Measurements from ENCODE around the gene NACC2.

Gene NACC2

GRCh38 chr9:136046554-136046920 is 48.6 kb downstream of the NACC2 start:
- Histone ChIP-seq H3K27ac (replicated peaks; ENCODE audit: low read length) (no peak overlapping the region), H2BK12ac (ENCODE audit: low read length) (no peak overlapping the region), H4K91ac (ENCODE audit: low read depth, low read length, poor library complexity) (no peak overlapping the region), H4K8ac (ENCODE audit: low read depth, low read length) (no peak overlapping the region), H3K4me1 (ENCODE audit: control insufficient read depth in 2 of 2, insufficient read depth in 1 of 2, low read depth in 1 of 2, low read length in 2 of 2) (peaks cover 5 to 8% of the 10 kb centered on the region in 2 donors), H2BK15ac (ENCODE audit: low read length) (no peak overlapping the region), H3K4me3 (ENCODE audit: low read length in 2 of 2) (no peak overlapping the region), H3K14ac (ENCODE audit: low read length) (no peak overlapping the region), H3K9ac (ENCODE audit: low read depth, low read length, poor library complexity) (no peak overlapping the region), H3K9me3 (replicated peaks in 1 of 2; ENCODE audit: control insufficient read depth in 2 of 2, insufficient read depth in 1 of 2, low read depth in 1 of 2, low read length in 2 of 2) (no peaks in the 10 kb centered on the region), H3K27me3 (ENCODE audit: control insufficient read depth in 3 of 3, insufficient read depth in 3 of 3, low read depth in 1 of 3, low read length in 3 of 3) (no peaks in the 10 kb centered on the region), H2BK5ac (ENCODE audit: low read length) (peak overlapping the region; percentile 39), H2AK5ac (ENCODE audit: low read depth, low read length) (no peak overlapping the region), H2AFZ (ENCODE audit: low read length) (no peak overlapping the region), H3K18ac (ENCODE audit: low read length) (no peak overlapping the region), H3K4me2 (ENCODE audit: insufficient read depth, low read length, poor library complexity, severe bottlenecking) (no peak overlapping the region), H3K23ac (ENCODE audit: low read depth, low read length, poor library complexity) (no peak overlapping the region), H3K36me3 (replicated peaks in 1 of 2; ENCODE audit: control insufficient read depth in 2 of 2, insufficient read depth in 2 of 2, low read length in 2 of 2) (peaks cover 4 to 8% of the 10 kb centered on the region in 2 donors), H2BK120ac (ENCODE audit: low read depth, low read length) (no peak overlapping the region), H3K79me1 (ENCODE audit: low read depth, low read length) (peaks cover 4% of the 10 kb centered on the region), H3K4ac (ENCODE audit: low read length) (no peak overlapping the region)
- WGBS, 2 donors (ENCODE audit: extremely low coverage in 2 of 2, insufficient read length in 2 of 2, insufficient replicate concordance in 1 of 2), result no CpG with 5 or more reads among the region's 18 CpGs
- no peak for DNase-seq (ENCODE audit: low spot score)

DNA sequence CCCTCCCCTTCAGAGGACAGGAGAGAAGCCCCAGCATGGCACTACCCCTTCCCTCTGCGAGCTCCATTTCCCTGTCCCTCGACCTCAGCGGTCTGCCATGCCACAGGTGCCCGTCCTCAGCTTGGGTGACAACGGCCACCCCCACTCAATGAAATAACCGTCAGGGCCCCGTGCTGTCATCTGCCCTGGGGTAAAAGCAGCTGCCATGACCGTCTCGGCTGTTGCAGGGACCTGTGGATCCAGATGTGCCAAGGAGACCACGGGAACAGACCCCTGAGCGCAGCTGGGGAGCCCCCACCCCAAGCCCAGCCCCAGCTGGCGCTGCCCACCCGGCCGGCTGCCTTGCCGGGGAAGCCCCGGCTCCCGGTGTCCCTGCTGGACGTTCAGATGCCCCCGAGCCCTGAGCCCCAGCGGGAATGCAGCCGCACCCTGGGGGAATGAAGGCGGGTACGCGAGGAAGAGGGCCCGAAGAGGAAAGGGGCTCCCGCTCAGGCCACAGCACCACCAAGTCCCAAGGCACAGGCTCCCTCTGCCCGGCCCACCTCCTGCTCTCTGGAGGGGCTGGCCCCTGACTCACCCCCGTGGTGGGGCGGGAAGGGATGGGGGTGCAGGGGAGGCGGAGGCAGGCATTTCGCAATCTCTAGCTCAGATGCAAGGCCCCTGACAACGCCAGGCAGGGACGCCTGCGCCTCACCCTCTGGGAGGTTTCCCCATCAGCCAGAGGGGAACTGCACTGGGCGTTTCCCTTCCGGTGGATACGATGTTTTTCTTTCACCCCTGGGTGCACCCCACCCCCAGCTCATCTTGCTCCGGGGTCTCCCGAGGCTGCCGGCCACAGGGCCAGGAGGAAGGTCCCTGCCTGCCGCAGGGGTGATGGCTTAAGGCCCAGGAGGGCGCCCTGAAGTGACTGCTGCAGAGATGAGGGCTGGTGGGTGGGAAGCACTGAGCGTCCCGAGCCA is 49.2 kb downstream of the NACC2 start:
- no peak for DNase-seq (ENCODE audit: low spot score)
- no peak overlapping the region for H4K8ac ChIP-seq (ENCODE audit: low read depth, low read length)

DNA sequence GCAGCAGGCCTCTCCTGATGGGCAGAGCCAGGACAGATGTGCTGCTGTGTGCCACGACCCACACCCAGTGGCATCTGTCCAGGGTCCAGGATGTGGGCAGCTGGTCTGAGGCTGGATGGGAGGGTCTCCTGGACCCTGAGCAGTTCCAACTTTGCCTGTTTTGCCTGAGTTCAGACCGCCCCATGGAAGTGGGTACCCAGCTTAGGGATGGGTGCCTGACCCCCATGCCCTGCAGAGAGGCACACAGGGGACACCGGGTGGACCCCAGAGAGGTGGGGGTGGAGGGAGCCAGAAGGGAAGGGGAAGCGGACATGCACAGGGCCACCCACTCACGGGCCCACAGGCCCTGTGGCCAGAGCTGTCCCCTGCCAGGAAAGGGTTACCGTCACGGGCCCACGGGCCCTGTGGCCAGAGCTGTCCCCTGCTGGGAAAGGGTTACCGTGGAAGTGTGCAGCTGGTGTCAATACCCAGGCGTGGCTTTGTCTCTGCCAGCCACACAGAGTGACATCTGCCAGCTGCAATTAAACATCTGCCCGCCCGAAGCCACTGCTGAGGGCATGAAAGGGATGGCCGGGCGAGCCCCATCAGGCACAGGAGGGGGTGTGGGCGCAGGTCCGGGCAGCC is 50.0 kb downstream of the NACC2 start:
- Histone ChIP-seq H3K79me1 (ENCODE audit: low read depth, low read length) (peaks cover 4% of the 10 kb centered on the region), H4K8ac (ENCODE audit: low read depth, low read length) (no peak overlapping the region), H2BK120ac (ENCODE audit: low read depth, low read length) (no peak overlapping the region), H3K14ac (ENCODE audit: low read length) (peak overlapping the region; percentile 56), H2BK5ac (ENCODE audit: low read length) (no peak overlapping the region), H4K91ac (ENCODE audit: low read depth, low read length, poor library complexity) (no peak overlapping the region), H3K18ac (ENCODE audit: low read length) (peak overlapping the region; percentile 71), H3K9me3 (replicated peaks in 1 of 2; ENCODE audit: control insufficient read depth in 2 of 2, insufficient read depth in 1 of 2, low read depth in 1 of 2, low read length in 2 of 2) (peaks cover 0 to 4% of the 10 kb centered on the region in 2 donors), H2BK15ac (ENCODE audit: low read length) (no peak overlapping the region), H3K9ac (ENCODE audit: low read depth, low read length, poor library complexity) (no peak overlapping the region), H2BK12ac (ENCODE audit: low read length) (no peak overlapping the region), H3K4me2 (ENCODE audit: insufficient read depth, low read length, poor library complexity, severe bottlenecking) (no peak overlapping the region), H3K4me3 (ENCODE audit: low read length in 2 of 2) (no peak overlapping the region), H3K4ac (ENCODE audit: low read length) (no peak overlapping the region), H3K27ac (replicated peaks; ENCODE audit: low read length) (no peak overlapping the region), H2AFZ (ENCODE audit: low read length) (no peak overlapping the region), H3K23ac (ENCODE audit: low read depth, low read length, poor library complexity) (no peak overlapping the region), H2AK5ac (ENCODE audit: low read depth, low read length) (no peak overlapping the region), H3K4me1 (ENCODE audit: control insufficient read depth in 2 of 2, insufficient read depth in 1 of 2, low read depth in 1 of 2, low read length in 2 of 2) (peaks cover 0 to 1% of the 10 kb centered on the region in 2 donors), H3K27me3 (ENCODE audit: control insufficient read depth in 3 of 3, insufficient read depth in 3 of 3, low read depth in 1 of 3, low read length in 3 of 3) (no peaks in the 10 kb centered on the region), H3K36me3 (replicated peaks in 1 of 2; ENCODE audit: control insufficient read depth in 2 of 2, insufficient read depth in 2 of 2, low read length in 2 of 2) (peaks cover 4 to 8% of the 10 kb centered on the region in 2 donors)
- no peak for DNase-seq (ENCODE audit: low spot score)
- WGBS, 2 donors (ENCODE audit: extremely low coverage in 2 of 2, insufficient read length in 2 of 2, insufficient replicate concordance in 1 of 2), result no CpG with 5 or more reads among the region's 16 CpGs

More for the DNA sequence above, 49.2 kb downstream of the NACC2 start:
- Histone ChIP-seq H4K91ac (ENCODE audit: low read depth, low read length, poor library complexity) (no peak overlapping the region), H3K4me2 (ENCODE audit: insufficient read depth, low read length, poor library complexity, severe bottlenecking) (no peak overlapping the region), H2BK12ac (ENCODE audit: low read length) (no peak overlapping the region), H2BK15ac (ENCODE audit: low read length) (no peak overlapping the region), H3K79me1 (ENCODE audit: low read depth, low read length) (peaks cover 4% of the 10 kb centered on the region), H3K4ac (ENCODE audit: low read length) (no peak overlapping the region), H2AK5ac (ENCODE audit: low read depth, low read length) (no peak overlapping the region), H3K36me3 (replicated peaks in 1 of 2; ENCODE audit: control insufficient read depth in 2 of 2, insufficient read depth in 2 of 2, low read length in 2 of 2) (peaks cover 4 to 8% of the 10 kb centered on the region in 2 donors), H3K9ac (ENCODE audit: low read depth, low read length, poor library complexity) (no peak overlapping the region), H3K4me3 (ENCODE audit: low read length in 2 of 2) (no peak overlapping the region), H2BK5ac (ENCODE audit: low read length) (peak overlapping the region; percentile 39), H3K27me3 (ENCODE audit: control insufficient read depth in 3 of 3, insufficient read depth in 3 of 3, low read depth in 1 of 3, low read length in 3 of 3) (no peaks in the 10 kb centered on the region), H2BK120ac (ENCODE audit: low read depth, low read length) (no peak overlapping the region), H3K27ac (replicated peaks; ENCODE audit: low read length) (no peak overlapping the region), H3K4me1 (ENCODE audit: control insufficient read depth in 2 of 2, insufficient read depth in 1 of 2, low read depth in 1 of 2, low read length in 2 of 2) (peaks cover 4 to 5% of the 10 kb centered on the region in 2 donors), H3K9me3 (replicated peaks in 1 of 2; ENCODE audit: control insufficient read depth in 2 of 2, insufficient read depth in 1 of 2, low read depth in 1 of 2, low read length in 2 of 2) (no peaks in the 10 kb centered on the region), H2AFZ (ENCODE audit: low read length) (no peak overlapping the region), H3K14ac (ENCODE audit: low read length) (no peak overlapping the region), H3K23ac (ENCODE audit: low read depth, low read length, poor library complexity) (no peak overlapping the region), H3K18ac (ENCODE audit: low read length) (no peak overlapping the region)
- no CpG with 5 or more reads among the region's 44 CpGs for whole genome bisulfite sequencing, 2 donors (ENCODE audit: extremely low coverage in 2 of 2, insufficient read length in 2 of 2, insufficient replicate concordance in 1 of 2)

All from neuronal stem cell (in vitro differentiated cells).